Peyer's patch (tissue), 4 donors: Measurements from ENCODE around the gene HTRA2.

ENCODE experiments used
- POLR2A ChIP-seq, 2 donors: fragments of 450-650 bp; IDR thresholded peaks; one replicate each; pipeline ENCODE4 v1.5.1; 2017; ENCODE audit warnings: antibody characterized with exemption in 2 of 2, mild to moderate bottlenecking in 2 of 2, moderate library complexity in 2 of 2
- TF ChIP-seq, protein P1 (sequence below), 6 experiments: fragments of 450-650 bp in 4 of 6; fragments of 200-600 bp in 2 of 6; sonication (generic) in 1 of 6; IDR thresholded peaks; one replicate each; pipeline ENCODE4 v1.5.1; 2017 to 2019; ENCODE audit warnings: antibody characterized with exemption in 6 of 6, mild to moderate bottlenecking in 3 of 6, moderate library complexity in 1 of 6

DNA sequence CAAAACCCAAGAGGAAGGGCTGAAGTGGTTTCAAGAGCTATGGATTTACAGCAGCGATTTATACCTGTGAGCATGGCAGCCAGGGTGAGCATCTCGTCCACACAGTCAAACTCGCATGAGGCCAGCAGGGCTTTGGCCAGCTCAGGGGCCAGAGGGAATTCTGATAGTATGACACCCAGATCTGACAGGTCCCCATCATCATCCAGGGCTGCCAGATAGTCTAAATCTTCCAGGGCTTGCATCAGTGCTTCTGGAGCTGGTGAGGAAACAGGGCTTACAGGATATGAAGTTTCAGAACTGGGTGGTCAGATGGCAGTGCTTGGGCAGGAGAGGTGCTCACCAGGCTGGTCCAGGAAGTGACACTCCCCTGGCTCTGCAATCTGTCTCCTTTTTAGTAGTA is 7.2 kb upstream of the HTRA2 start:
- TF ChIP-seq, protein P1, sequence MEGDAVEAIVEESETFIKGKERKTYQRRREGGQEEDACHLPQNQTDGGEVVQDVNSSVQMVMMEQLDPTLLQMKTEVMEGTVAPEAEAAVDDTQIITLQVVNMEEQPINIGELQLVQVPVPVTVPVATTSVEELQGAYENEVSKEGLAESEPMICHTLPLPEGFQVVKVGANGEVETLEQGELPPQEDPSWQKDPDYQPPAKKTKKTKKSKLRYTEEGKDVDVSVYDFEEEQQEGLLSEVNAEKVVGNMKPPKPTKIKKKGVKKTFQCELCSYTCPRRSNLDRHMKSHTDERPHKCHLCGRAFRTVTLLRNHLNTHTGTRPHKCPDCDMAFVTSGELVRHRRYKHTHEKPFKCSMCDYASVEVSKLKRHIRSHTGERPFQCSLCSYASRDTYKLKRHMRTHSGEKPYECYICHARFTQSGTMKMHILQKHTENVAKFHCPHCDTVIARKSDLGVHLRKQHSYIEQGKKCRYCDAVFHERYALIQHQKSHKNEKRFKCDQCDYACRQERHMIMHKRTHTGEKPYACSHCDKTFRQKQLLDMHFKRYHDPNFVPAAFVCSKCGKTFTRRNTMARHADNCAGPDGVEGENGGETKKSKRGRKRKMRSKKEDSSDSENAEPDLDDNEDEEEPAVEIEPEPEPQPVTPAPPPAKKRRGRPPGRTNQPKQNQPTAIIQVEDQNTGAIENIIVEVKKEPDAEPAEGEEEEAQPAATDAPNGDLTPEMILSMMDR (IDR thresholded peaks at IDR 0.05): no peak
- TF ChIP-seq POLR2A (IDR thresholded peaks at IDR 0.05): no peak
